ENCODE measurements around the gene OR10V1. TPM values are rescaled to one million over a fixed set of nuclear protein-coding genes. Genes with fewer than 3 reads are reported as not detected.

The OR10V1 gene
- total RNA-seq (not detected), polyA plus RNA-seq (not detected)
- long read RNA-seq, donor 1: 0 reads
- long read RNA-seq, donor 2: 0 reads

- DNase-seq: no peak
- WGBS, 2 donors: 82 to 87% methylated on average over 2 of the region's 2 CpGs
- no peak for ATAC-seq (ENCODE audit: low FRiP score)
- no peaks in the 10 kb centered on the region for H3K9me3 ChIP-seq (ENCODE audit: control insufficient read depth, low read length)
- no peaks in the 10 kb centered on the region for H3K36me3 ChIP-seq (ENCODE audit: control insufficient read depth in 1 of 2, insufficient read depth in 2 of 2, low read length in 1 of 2)
- peaks cover 0 to 1% of the 10 kb centered on the region in 2 donors for H3K27me3 ChIP-seq (ENCODE audit: control insufficient read depth in 1 of 2, insufficient read depth in 2 of 2, low read length in 1 of 2)
- intact Hi-C loops (cut with DNase I): no loop called here
- H3K27ac ChIP-seq (ENCODE audit: low read depth in 1 of 2, low read length in 2 of 2): no peak within 1 kb of the TSS
- no peak within 1 kb of the TSS for H3K4me3 ChIP-seq (ENCODE audit: low read length in 2 of 2)
- no peaks in the 10 kb centered on the region for H3K4me1 ChIP-seq (ENCODE audit: control insufficient read depth in 1 of 2, insufficient read depth in 2 of 2, low read length in 2 of 2)
These were observed at the start of gene OR10V1 for GRCh38 chr11:59713745-59714144. TSS of gene OR10V1 (minus strand) at chr11:59713845. CDS start at chr11:59713845, 0 bp downstream.

DNA sequence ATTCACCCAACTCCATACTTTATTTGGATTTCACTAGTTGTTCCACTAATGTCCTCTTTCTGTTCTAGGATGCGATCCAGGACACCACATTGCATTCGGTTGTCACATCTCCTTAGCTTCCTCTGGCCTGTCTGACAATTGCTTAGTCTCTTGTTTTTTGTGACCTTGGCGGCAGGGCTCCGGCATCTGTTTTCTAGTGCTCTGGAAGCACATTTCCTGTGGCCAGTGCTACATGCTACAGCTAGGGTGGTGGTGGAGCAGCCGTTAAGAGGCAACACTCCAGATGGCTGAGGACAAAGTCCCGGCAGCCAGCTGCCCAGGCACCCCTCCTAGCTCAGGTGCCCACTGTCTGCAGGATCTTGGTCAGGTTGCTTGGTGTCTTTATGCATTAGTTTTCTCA is 48.3 kb upstream of the OR10V1 start:
- Histone ChIP-seq H3K27me3 (ENCODE audit: control insufficient read depth in 1 of 2, insufficient read depth in 2 of 2, low read length in 1 of 2) (no peaks in the 10 kb centered on the region), H3K9me3 (ENCODE audit: control insufficient read depth, low read length) (no peaks in the 10 kb centered on the region), H3K4me1 (ENCODE audit: control insufficient read depth in 1 of 2, insufficient read depth in 2 of 2, low read length in 2 of 2) (no peaks in the 10 kb centered on the region), H3K4me3 (ENCODE audit: low read length in 2 of 2) (no peak overlapping the region), H3K36me3 (ENCODE audit: control insufficient read depth in 1 of 2, insufficient read depth in 2 of 2, low read length in 1 of 2) (peaks cover 0 to 4% of the 10 kb centered on the region in 2 donors), H3K27ac (ENCODE audit: low read depth in 1 of 2, low read length in 2 of 2) (no peak overlapping the region)
- intact Hi-C loops (cut with DNase I): no loop called here
- WGBS, 2 donors: 89 to 92% methylated on average over 6 of the region's 6 CpGs
- ATAC-seq (ENCODE audit: low FRiP score) (no peak), DNase-seq (no peak)

DNA sequence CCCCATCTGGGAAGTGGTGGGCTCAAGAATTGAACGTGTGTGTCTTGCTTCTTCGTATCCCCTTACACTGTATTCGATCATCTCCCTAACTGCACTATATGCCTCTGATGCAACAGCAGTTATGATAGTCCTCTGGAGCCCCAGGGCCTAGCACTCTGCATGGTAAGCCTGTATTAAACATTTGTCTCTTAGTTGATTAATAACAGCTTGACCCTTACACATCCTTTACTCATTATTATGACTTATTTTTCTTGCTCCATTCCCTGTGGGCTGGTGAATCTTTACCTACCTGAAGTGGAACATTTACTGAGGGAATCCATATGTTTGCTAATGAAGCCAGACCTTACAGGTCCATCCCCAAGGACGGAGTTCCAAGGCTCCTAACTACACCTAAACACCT is 47.1 kb upstream of the OR10V1 start:
- ATAC-seq (ENCODE audit: low FRiP score) (no peak), DNase-seq (no peak)
- 89 to 90% methylated on average over 4 of the region's 4 CpGs for WGBS, 2 donors
- Histone ChIP-seq H3K4me3 (ENCODE audit: low read length in 2 of 2) (no peak overlapping the region), H3K4me1 (ENCODE audit: control insufficient read depth in 1 of 2, insufficient read depth in 2 of 2, low read length in 2 of 2) (peaks cover 0 to 2% of the 10 kb centered on the region in 2 donors), H3K27me3 (ENCODE audit: control insufficient read depth in 1 of 2, insufficient read depth in 2 of 2, low read length in 1 of 2) (no peaks in the 10 kb centered on the region), H3K9me3 (ENCODE audit: control insufficient read depth, low read length) (no peaks in the 10 kb centered on the region), H3K36me3 (ENCODE audit: control insufficient read depth in 1 of 2, insufficient read depth in 2 of 2, low read length in 1 of 2) (peaks cover 0 to 4% of the 10 kb centered on the region in 2 donors), H3K27ac (ENCODE audit: low read depth in 1 of 2, low read length in 2 of 2) (no peak overlapping the region)
- intact Hi-C loops (cut with DNase I): no loop called here

DNA sequence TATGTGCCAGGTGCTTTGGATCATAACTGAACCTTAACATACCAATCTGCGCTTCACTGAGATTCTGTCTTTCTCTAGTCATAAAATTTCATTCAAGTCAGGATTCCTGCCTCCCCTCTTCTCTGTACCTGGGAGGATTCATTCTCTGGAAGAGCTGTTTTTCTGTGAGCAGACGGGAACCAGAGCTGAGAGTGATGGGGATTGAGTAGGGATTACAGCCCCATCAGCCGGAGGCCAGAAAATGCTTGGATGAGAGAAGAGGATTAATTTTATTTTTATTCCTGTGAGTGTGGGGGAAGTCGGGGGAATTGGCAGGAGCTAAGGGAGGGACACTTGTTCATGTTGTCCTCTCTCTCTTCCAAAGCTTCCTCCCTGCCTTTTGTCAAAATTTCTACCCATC is 46.3 kb upstream of the OR10V1 start:
- ATAC-seq (ENCODE audit: low FRiP score) (no peak), DNase-seq (no peak)
- intact Hi-C loops (cut with DNase I): loop anchor here (5.0 to 10.0 kb wide), 2 partner anchors 205 to 208 kb away; no protein-coding TSS in a partner anchor
- H3K9me3 ChIP-seq (ENCODE audit: control insufficient read depth, low read length): no peaks in the 10 kb centered on the region
- no peaks in the 10 kb centered on the region for H3K27me3 ChIP-seq (ENCODE audit: control insufficient read depth in 1 of 2, insufficient read depth in 2 of 2, low read length in 1 of 2)
- H3K4me1 ChIP-seq (ENCODE audit: control insufficient read depth in 1 of 2, insufficient read depth in 2 of 2, low read length in 2 of 2): peaks cover 0 to 2% of the 10 kb centered on the region in 2 donors
- H3K4me3 ChIP-seq (ENCODE audit: low read length in 2 of 2): no peak overlapping the region
- H3K27ac ChIP-seq (ENCODE audit: low read depth in 1 of 2, low read length in 2 of 2): no peak overlapping the region
- peaks cover 0 to 4% of the 10 kb centered on the region in 2 donors for H3K36me3 ChIP-seq (ENCODE audit: control insufficient read depth in 1 of 2, insufficient read depth in 2 of 2, low read length in 1 of 2)
- WGBS, 2 donors: 83 to 87% methylated on average over 4 of the region's 4 CpGs

- peaks cover 0 to 4% of the 10 kb centered on the region in 2 donors for H3K36me3 ChIP-seq (ENCODE audit: control insufficient read depth in 1 of 2, insufficient read depth in 2 of 2, low read length in 1 of 2)
- peaks cover 0 to 2% of the 10 kb centered on the region in 2 donors for H3K4me1 ChIP-seq (ENCODE audit: control insufficient read depth in 1 of 2, insufficient read depth in 2 of 2, low read length in 2 of 2)
- no peak overlapping the region for H3K27ac ChIP-seq (ENCODE audit: low read depth in 1 of 2, low read length in 2 of 2)
- no peaks in the 10 kb centered on the region for H3K9me3 ChIP-seq (ENCODE audit: control insufficient read depth, low read length)
- DNase-seq (no peak), ATAC-seq (ENCODE audit: low FRiP score) (no peak)
- intact Hi-C loops (cut with DNase I): loop anchor here (5.0 to 10.0 kb wide), 2 partner anchors 204 to 206 kb away; no protein-coding TSS in a partner anchor
- H3K4me3 ChIP-seq (ENCODE audit: low read length in 2 of 2): no peak overlapping the region
- no peaks in the 10 kb centered on the region for H3K27me3 ChIP-seq (ENCODE audit: control insufficient read depth in 1 of 2, insufficient read depth in 2 of 2, low read length in 1 of 2)
- WGBS, 2 donors: 82 to 92% methylated on average over 4 of the region's 4 CpGs
These were observed 44.9 kb upstream of the OR10V1 start for GRCh38 chr11:59758401-59759037.

GRCh38 chr11:59756845-59757244 is 43.2 kb upstream of the OR10V1 start:
- 60 to 67% methylated on average over 4 of the region's 4 CpGs for WGBS, 2 donors
- no peaks in the 10 kb centered on the region for H3K27me3 ChIP-seq (ENCODE audit: control insufficient read depth in 1 of 2, insufficient read depth in 2 of 2, low read length in 1 of 2)
- peak overlapping the region in 1 of 2 donors; percentile 34 for H3K27ac ChIP-seq (ENCODE audit: low read depth in 1 of 2, low read length in 2 of 2)
- H3K36me3 ChIP-seq (ENCODE audit: control insufficient read depth in 1 of 2, insufficient read depth in 2 of 2, low read length in 1 of 2): peaks cover 0 to 2% of the 10 kb centered on the region in 2 donors
- intact Hi-C loops (cut with DNase I): loop anchor here (5.0 to 10.0 kb wide), 2 partner anchors 202 to 205 kb away; no protein-coding TSS in a partner anchor
- DNase-seq (no peak), ATAC-seq (ENCODE audit: low FRiP score) (no peak)
- H3K4me1 ChIP-seq (ENCODE audit: control insufficient read depth in 1 of 2, insufficient read depth in 2 of 2, low read length in 2 of 2): peaks cover 0 to 2% of the 10 kb centered on the region in 2 donors
- no peaks in the 10 kb centered on the region for H3K9me3 ChIP-seq (ENCODE audit: control insufficient read depth, low read length)
- H3K4me3 ChIP-seq (ENCODE audit: low read length in 2 of 2): no peak overlapping the region

DNA sequence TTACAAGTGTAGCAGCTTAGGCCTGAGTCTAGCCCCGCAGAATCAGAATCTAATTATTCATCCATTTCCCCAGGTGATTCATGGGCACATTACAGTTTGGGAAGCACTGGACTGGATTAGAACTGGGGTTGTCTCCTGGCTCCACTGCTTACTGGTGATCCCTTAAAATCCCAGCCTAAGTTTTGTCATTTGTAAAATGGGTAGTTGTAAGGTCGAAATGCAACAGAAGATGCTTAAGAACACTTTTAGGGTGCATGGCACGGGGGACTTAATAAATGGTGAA is 42.9 kb upstream of the OR10V1 start:
- H3K4me1 ChIP-seq (ENCODE audit: control insufficient read depth in 1 of 2, insufficient read depth in 2 of 2, low read length in 2 of 2): peaks cover 0 to 2% of the 10 kb centered on the region in 2 donors
- H3K4me3 ChIP-seq (ENCODE audit: low read length in 2 of 2): no peak overlapping the region
- H3K27ac ChIP-seq (ENCODE audit: low read depth in 1 of 2, low read length in 2 of 2): peak overlapping the region; percentile 22 to 28
- no peaks in the 10 kb centered on the region for H3K9me3 ChIP-seq (ENCODE audit: control insufficient read depth, low read length)
- no peaks in the 10 kb centered on the region for H3K27me3 ChIP-seq (ENCODE audit: control insufficient read depth in 1 of 2, insufficient read depth in 2 of 2, low read length in 1 of 2)
- intact Hi-C loops (cut with DNase I): loop anchor here (5.0 to 10.0 kb wide), 2 partner anchors 202 to 204 kb away; no protein-coding TSS in a partner anchor
- DNase-seq: no peak
- 45 to 47% methylated on average over 3 of the region's 3 CpGs for WGBS, 2 donors
- H3K36me3 ChIP-seq (ENCODE audit: control insufficient read depth in 1 of 2, insufficient read depth in 2 of 2, low read length in 1 of 2): peaks cover 0 to 2% of the 10 kb centered on the region in 2 donors
- ATAC-seq (ENCODE audit: low FRiP score): no peak

- no peaks in the 10 kb centered on the region for H3K27me3 ChIP-seq (ENCODE audit: control insufficient read depth in 1 of 2, insufficient read depth in 2 of 2, low read length in 1 of 2)
- WGBS, 2 donors: 10 to 13% methylated on average over 19 to 23 of the region's 23 CpGs
- intact Hi-C loops (cut with DNase I): loop anchor here (2.0 to 10.0 kb wide), 5 partner anchors 47 to 204 kb away; partner anchors contain the start of genes MRPL16 (in 1 of the 2) and PATL1 (in 1 of the 2)
- peak overlapping the region; percentile 91 to 95 for H3K4me3 ChIP-seq (ENCODE audit: low read length in 2 of 2)
- H3K9me3 ChIP-seq (ENCODE audit: control insufficient read depth, low read length): no peaks in the 10 kb centered on the region
- ATAC-seq (ENCODE audit: low FRiP score): peak; percentile 91
- H3K27ac ChIP-seq (ENCODE audit: low read depth in 1 of 2, low read length in 2 of 2): peak overlapping the region; percentile 49 to 98
- H3K36me3 ChIP-seq (ENCODE audit: control insufficient read depth in 1 of 2, insufficient read depth in 2 of 2, low read length in 1 of 2): peaks cover 0 to 2% of the 10 kb centered on the region in 2 donors
- DNase-seq: peak; percentile 91 to 94
- H3K4me1 ChIP-seq (ENCODE audit: control insufficient read depth in 1 of 2, insufficient read depth in 2 of 2, low read length in 2 of 2): peaks cover 0 to 2% of the 10 kb centered on the region in 2 donors
These were observed 42.3 kb upstream of the OR10V1 start for GRCh38 chr11:59755701-59756557.
